Measurements from ENCODE around the gene COL4A5.
"Not testable (repeated sequence)": the region's sequence is repeated elsewhere in the genome, so short reads cannot be mapped to it uniquely, and the experiment has no call there.

Gene COL4A5

DNA sequence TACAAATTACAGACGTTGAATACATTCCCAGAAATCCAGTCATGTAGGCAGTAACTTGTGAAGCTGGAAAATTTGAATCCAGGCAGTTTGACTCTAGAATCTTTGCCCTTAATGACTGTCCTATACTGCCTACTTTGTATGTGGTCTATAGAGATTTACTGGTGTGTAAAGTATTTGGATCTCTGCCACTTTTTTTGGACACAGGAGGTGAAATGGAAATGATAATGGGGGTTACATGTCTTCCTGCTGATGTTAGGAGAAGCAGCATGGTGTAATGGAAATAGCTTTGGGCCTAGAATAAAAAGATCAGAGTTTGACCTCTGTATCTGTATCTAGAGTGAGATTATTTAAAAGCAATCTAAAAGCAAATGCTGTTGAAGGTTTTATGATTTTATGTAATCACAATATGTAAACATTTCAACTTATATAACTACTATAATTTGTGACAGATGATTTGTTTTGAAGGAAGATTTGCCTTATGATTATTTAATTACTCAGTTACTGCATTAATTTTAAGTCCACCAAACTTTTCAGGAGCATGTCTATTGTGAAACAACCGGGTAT lies 3.3 kb downstream of the COL4A5 start:
- intact Hi-C loops (cut with DNase I), result no loop called here
- no peak for DNase-seq

DNA sequence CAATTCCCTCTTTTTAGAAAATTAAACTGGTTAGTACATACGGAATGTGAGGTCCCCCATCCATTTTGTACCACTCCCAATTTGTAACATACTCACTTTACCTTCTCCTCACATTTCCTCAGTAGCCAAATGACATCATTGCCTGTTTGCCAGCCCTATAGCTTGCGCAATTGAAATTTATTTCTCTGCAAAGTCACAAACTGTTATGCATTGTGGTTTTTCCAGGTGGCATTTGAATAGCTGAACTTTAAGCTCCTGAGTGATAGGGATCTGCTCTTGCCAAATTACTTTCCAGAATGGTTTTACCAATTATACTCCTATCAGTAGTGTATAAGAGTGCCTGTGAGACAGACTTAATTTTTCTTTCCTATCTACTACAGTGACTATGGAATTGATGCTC lies 7.7 kb downstream of the COL4A5 start:
- DNase-seq, result no peak
- intact Hi-C loops (cut with DNase I), result no loop called here

DNA sequence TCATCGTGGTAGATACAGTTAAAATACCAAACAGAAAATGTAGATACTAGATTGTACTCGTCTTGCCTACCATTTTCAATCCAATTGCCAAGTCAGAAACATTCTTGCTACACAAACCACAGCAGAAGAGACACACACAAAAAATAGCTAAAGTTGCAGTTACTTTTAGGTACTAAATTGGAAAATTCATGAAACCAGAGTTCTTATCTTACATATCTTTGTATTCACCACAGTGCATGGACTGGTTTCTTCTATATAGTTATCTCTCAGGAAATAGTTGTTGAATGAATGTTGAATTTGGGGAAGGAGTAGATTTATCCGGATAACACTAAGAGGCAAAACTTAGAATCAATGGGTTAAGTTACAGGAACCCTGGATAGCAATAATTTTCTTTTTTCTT lies 14.2 kb downstream of the COL4A5 start:
- DNase-seq, result no peak

DNA sequence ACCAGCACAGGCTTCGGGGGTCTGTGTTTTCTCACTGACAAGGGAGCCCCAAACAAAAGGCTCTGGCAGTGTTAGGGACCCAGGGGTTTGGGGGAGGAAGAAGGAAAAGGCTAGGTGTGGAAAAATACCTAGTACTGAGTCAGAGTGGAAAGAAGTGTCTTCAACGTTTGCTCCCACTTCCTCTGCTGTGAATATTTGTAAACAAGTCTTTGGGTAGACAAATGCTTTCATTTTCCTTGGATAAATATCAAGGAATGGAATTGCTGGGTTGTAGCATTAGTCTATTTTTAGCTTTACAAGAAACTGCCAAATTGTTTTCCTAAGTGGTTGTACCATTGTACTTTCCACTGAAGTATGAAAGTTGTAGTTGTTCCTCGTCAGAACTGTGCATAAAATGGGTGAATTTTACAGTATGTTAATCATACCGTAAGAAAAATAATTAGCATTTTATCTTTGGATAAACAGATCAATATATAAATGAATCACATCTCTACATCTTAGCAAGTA lies 17.4 kb downstream of the COL4A5 start:
- intact Hi-C loops (cut with DNase I), result no loop called here

More for the DNA sequence above, 14.2 kb downstream of the COL4A5 start:
- intact Hi-C loops (cut with DNase I), result no loop called here

DNA sequence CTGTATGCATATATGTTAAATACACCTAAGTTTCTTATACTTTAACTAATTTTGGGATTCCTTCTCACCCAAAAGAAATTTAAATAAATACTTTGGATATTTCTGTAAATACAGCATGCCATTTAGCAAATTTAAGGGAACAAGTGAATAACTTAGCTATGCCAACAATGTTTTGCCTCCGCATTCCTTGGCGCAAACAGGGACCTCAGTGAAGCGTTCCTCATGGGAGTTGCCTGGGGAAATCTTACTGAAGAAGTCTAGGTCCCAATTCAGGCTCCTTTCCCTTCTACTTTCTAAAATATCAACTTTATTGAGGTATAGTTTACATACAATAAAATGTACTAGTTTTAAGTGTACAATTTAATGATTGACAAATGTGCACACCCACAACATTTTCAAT lies 25.0 kb downstream of the COL4A5 start:
- intact Hi-C loops (cut with DNase I), result no loop called here
- no peak for DNase-seq

More for the DNA sequence above, 17.4 kb downstream of the COL4A5 start:
- no peak for DNase-seq

DNA sequence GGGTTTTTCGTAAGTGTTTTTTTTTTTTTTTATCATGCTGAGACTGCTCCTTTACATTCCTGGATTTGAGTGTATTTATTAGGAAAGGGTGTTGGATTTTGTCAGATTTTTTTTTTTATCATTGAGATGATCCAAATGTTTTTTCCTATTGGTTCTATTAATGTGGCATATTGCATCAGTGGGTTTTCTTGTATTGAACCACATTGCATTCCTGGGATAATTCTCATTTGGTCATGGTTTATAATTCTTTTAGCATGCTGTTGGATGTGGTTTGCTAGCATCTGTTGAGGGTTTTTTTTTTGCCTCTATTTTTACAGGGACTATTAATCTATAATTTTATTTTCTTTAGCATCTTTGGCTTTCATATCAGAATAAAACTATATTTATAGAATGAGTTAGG lies 28.8 kb downstream of the COL4A5 start:
- intact Hi-C loops (cut with DNase I), result no loop called here
- no peak for DNase-seq

DNA sequence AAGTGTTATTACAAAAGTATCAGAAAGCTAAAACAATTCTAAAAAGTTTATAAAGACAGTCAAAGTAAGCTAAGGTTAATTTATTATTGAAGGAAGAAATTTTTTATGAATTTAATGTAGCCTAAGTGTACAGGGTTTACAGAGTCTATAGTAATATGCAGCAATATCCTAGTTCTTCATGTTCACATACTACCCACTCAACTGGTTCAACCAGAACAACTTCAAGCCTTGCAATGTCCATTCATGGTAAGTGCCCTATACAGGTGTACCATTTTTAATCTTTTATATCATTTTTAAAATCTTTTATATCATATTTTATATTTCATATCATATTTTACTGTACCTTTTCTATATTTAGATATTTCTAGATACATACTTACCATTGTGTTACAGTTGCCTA lies 34.3 kb downstream of the COL4A5 start:
- DNase-seq, result no peak
- intact Hi-C loops (cut with DNase I), result no loop called here

DNA sequence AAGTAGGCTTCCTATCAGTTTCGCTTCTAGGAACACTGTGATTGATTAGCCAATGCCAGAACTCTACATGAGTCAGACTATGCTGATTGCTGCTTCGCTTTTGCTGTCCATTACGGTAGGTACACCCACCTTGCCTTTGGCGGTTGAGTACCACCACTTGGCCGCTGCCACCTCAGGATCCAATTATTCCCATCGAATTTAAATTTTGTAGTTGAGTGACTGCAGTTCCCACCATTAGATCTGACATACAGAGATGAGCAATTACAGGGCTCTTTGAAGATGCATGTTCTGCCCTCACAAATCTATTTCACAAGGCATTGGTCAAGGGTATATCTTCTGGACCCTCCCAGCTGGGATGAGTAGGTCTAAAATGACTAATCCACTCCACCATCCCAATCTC lies 41.9 kb downstream of the COL4A5 start:
- intact Hi-C loops (cut with DNase I), result not testable (repeated sequence)

DNA sequence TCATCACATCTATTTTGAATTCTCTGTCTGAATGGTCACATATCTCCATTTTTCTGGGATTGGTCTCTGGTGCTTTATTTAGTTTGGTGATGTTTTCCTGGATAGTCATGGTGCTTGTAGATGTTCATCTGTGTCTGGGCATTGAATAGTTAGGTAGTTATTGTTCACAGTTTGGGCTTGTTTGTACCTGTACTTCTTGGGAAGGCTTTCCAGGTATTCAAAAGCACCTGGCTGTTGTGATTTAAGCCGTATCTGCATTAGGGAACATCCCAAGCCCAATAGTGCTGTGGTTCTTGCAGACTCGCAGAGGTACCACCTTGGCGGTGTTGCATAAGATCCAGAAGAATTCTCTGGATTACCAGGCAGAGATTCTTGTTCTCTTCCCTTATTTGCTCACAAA lies 44.6 kb downstream of the COL4A5 start:
- no peak for DNase-seq
- intact Hi-C loops (cut with DNase I), result no loop called here

More for the DNA sequence above, 41.9 kb downstream of the COL4A5 start:
- DNase-seq, result not testable (repeated sequence)

DNA sequence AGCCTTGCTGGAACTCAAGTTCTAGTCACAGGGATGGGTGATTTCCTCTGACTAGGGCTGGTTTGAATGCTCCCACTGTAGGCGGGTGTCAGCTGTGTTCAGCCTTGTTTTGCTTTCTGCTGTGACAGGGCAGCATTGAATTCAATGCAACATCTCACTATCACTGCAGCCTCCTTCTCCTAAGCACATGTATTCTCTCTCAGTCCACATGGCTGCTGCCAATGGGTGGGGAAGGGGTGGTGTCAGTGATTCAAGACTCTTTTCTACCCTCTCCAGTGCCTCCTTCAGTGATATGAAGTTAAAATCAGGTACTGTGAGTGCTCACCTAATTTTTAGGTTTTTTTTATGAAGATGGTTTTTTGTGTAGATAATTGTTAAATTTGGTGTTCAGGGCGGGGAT lies 46.3 kb downstream of the COL4A5 start:
- intact Hi-C loops (cut with DNase I), result no loop called here
- DNase-seq, result no peak

DNA sequence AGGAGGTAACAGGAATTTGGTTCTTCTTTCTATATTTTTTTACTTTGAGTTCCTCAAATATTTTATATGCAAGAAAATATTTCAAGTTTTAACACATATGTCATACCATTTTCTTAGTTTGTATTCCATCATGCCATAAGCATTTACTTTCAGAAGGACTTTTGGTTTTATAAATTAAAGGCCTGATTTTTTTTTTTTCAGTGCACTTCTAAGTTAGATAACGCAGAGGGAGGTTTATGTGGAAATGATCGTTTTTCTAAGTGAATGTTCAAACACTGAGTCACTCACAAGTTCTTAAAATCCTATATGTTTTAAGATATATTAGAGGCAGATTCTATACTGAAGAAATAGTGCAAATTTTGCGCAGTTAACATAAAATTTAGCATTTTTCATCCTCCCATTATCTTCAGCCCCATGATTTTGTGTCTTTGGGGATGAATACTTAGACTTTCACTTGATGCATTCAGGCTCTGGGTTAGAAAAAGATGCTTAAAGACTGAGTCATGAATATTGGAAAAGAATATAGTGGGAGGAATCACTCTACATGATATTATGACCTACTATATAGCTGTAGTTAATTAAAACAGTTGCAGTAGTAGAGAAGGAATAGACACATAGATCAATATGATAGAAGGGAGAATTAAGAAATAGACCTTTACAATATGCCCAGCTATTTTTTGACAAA lies 54.9 kb downstream of the COL4A5 start:
- intact Hi-C loops (cut with DNase I), result no loop called here
- no peak for DNase-seq

DNA sequence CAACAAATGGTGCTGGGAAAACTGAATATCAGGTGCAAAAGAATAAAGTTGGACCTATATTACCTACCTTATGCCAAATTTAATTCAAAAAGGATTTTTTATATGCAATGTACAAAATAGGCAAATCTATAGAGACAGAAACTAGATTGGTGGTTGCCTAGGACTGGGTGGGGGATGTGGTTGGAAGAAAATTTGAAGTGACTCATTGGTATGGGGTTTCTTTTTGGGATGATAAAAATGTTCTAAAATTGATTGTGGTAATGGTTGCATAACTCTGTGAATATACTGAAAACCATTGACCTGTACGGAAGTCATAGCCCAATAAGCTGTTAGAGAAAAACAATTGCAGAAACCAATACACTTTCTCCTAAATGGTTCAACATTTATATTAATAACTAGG lies 72.1 kb downstream of the COL4A5 start:
- intact Hi-C loops (cut with DNase I), result no loop called here
- no peak for DNase-seq

DNA sequence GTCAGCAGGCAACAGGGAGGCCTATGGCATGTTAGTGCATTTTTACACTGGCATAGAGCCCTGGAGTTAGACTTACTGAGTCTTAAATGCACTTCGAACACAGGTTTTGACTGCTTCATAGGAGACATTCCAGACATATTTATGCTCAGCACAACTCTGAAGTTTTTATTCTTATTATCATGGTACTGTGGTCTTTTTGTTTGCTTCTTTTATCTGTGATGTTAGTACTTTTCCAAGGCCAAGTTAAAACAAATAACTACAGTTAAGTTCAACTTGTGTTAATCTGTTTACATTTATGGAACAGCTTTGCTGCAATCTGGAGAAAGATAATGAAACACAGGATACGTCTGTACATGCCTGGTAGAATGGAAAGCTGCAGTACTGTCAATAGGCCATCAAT lies 76.5 kb downstream of the COL4A5 start:
- no peak for DNase-seq
- intact Hi-C loops (cut with DNase I), result no loop called here

DNA sequence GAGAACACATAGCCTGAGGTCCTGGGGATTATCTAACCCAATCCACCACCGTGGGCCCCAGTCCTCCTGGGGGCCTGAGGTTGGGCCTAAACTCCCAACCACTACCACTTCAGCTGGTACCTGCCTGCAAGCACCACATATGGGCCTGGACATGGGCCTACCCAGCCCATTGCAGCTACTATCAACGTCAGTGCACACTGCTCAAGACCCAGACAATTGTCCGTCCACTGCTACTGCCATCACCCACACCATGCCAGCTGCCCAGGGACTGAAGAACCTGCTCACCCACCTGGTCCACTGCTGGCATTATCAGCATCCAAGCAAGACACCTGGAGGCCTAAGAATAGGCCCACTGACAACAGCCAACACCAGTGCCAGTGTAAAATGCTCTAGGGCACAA lies 88.1 kb downstream of the COL4A5 start:
- DNase-seq, result no peak
- intact Hi-C loops (cut with DNase I), result no loop called here

DNA sequence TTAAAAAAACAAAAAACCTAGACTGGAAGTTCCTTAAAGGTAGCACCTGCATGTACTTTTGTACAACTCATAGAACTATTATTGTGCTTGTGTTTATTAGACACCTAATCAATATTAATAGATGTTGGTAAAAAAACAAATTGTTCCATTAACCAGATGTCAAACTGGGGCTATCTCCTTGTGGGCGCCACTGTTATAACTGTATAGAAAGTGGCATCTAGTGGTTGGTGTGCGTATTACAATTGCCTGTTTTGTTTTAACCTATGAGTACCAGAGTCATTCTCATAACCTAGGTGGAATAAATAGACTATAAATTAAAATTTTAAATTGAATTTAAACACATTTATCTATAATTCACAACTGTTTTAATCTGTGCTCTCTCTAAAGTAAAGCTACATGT lies 97.4 kb downstream of the COL4A5 start:
- peak in 15 of 42 donors; percentile 4 to 63 (median 22) for DNase-seq
- intact Hi-C loops (cut with DNase I), result loop anchor here (5.0 kb wide), 1 partner anchor 315 kb away; no protein-coding TSS in a partner anchor

DNA sequence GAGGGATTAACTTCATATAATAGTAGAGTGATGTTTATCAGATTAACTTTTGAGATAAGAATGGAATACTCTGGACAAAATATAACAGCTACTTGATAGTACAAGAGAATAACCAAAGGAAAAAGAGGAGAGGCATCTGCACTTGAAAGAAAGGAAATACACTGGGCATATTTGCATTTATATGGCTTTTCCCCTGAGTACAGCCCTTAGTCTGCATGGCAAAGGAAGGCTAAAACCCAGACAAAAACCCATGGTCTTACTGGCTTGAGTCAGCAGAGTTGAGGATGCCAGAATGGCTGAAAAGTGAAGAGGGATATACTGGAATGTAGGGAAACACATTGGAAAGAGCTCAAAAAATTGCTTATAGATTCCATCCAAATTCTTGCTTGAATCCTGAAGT lies 101.6 kb downstream of the COL4A5 start:
- intact Hi-C loops (cut with DNase I), result no loop called here
- DNase-seq, result no peak

DNA sequence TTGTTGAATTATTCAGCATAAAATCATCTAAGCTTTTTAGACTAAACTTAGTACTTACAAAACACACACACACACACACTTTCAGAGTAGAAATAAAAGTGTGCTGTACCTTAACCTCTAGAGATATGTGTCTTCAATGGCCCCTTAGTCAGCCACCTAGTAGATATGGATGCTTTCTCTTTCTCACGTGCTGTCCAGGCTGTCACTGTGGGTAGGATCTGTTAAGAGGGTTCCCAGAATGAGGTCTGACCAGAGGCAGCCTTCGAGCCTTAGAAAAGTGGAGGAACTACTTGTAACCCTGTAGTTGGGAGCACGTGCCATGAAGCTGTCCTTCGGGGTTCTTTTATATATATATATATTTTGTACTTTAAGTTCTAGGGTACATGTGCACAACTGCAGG lies 117.9 kb downstream of the COL4A5 start:
- DNase-seq, result no peak
- intact Hi-C loops (cut with DNase I), result no loop called here

DNA sequence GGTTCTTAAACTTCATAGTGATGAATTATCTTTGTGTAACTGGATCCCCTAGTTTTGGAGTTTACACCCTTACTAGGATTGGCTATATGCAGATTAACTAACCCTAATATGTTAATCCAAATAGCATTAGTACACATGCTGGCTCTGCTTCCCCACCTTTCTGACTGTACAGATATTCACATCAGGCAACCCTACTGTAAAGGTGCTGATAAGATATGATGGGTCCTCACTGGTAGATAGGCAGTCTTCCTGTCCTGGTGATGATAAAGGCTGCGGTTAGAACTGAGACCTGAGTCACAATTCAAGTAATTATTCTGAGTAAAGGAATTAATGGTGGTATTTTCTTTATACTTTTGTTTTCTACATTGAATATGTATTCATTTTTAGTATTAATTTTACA lies 118.6 kb downstream of the COL4A5 start:
- DNase-seq, result no peak
- intact Hi-C loops (cut with DNase I), result no loop called here

DNA sequence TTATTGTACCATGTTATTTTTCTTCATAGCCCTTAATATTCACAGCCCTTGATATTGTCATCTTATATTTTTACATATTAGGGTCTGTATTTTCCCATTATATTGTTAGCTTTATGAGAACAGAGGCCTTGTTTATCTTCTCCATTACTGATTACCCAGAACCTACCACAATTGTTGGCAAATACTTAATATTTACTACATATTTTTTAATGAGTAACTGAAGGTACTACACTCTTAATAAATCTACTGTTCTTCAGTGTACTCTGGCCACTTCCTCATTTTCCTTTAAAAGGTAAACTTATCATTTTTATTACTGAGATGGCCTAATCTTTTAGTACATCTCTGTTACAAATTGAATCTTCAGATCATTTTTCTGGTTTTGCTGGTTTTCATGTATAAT lies 133.5 kb downstream of the COL4A5 start:
- intact Hi-C loops (cut with DNase I), result no loop called here
- DNase-seq, result no peak

DNA sequence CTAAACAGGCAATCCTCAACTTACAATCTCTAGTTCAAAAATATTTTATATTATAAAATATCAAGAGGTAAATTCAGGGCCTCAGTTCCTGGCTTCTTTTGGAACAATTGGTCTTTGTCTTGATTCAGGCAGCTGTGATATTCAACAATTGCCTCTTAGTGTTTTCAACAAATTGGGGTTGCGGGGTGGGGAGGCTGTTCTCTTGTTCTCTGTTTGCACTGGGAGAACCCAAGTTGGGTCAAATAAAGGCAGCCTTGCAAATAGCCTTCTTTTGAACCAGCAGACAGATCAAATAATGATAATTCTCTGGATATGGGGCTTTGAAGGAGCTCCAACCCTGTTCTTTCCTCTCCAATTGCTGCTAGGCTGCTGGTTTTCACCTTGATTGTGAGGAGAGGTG lies 142.5 kb downstream of the COL4A5 start:
- intact Hi-C loops (cut with DNase I), result no loop called here
- peak; percentile 24 to 94 (median 71) for DNase-seq

DNA sequence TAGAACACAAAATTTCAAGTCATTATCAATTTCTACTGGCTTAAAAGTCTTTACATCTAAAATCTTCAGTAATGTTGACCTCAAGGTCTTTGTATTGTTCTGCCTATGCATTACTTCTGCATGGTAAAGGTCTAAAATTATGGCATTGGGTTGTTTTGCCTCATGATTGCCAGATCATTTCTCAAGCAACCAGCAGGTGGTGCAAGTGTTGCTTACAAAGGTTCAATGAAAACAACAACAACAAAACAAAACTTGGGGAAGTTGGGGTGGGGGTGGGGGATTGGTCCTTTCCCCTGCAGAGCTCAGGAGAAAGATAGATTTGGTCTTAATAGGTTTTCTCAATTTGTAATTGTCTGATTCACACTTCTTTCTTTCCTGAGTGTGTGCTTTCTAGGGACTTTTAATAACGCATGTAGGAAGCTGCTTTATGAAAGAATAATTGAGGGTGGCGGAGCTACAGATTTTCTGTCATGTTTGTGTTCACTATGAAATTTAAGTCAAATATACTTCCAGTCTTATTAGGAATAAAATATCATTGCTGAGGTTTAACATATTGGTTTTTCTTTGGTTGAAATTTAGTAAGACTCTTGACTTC lies 145.1 kb downstream of the COL4A5 start:
- intact Hi-C loops (cut with DNase I), result no loop called here
- DNase-seq, result peak in 34 of 42 donors; percentile 2 to 78 (median 44)
